Neural progenitor cell (in vitro differentiated cells): ENCODE results near the gene RELL2. TPM values are rescaled to one million over a fixed set of nuclear protein-coding genes. Genes with fewer than 3 reads are reported as not detected.

Source experiments
- DNase-seq: peaks from one replicate; pipeline ENCODE4 v3.0.0-alpha.2; 2016; ENCODE audit warnings: low spot score
- H2AFZ ChIP-seq: fragments of 200-600 bp; sonication (generic); replicated peaks from 2 replicates; pipeline ENCODE4 v1.6.1; 2016; ENCODE audit warnings: antibody characterized with exemption
- H3F3A ChIP-seq: fragments of 200-600 bp; sonication (generic); 2 replicates; pipeline ENCODE4 v1.6.1; 2016; ENCODE audit warnings: antibody characterized with exemption, low read depth
- H3K27ac ChIP-seq: fragments of 200-600 bp; sonication (generic); 2 replicates; pipeline ENCODE4 v1.5.1; 2016; ENCODE audit warnings: mild to moderate bottlenecking
- H3K27me3 ChIP-seq: fragments of 200-600 bp; sonication (generic); 2 replicates; pipeline ENCODE4 v1.6.1; 2016; ENCODE audit warnings: mild to moderate bottlenecking, moderate library complexity
- H3K36me3 ChIP-seq: fragments of 200-600 bp; sonication (generic); 2 replicates; pipeline ENCODE4 v1.5.1; 2016
- H3K4me1 ChIP-seq: fragments of 200-600 bp; sonication (generic); 2 replicates; pipeline ENCODE4 v1.6.1; 2016; ENCODE audit warnings: mixed run types
- H3K4me2 ChIP-seq: fragments of 200-600 bp; sonication (generic); 2 replicates; pipeline ENCODE4 v1.6.1; 2016
- H3K4me3 ChIP-seq: fragments of 200-600 bp; sonication (generic); 2 replicates; pipeline ENCODE4 v1.5.1; 2016
- H3K79me2 ChIP-seq: fragments of 200-600 bp; sonication (generic); 2 replicates; pipeline ENCODE4 v1.6.1; 2016; ENCODE audit warnings: low read depth
- H3K9ac ChIP-seq: fragments of 200-600 bp; sonication (generic); 2 replicates; pipeline ENCODE4 v1.6.1; 2016
- H3K9me3 ChIP-seq: fragments of 200-600 bp; sonication (generic); 2 replicates; pipeline ENCODE4 v1.5.1; 2016; ENCODE audit warnings: low read depth
- H4K20me1 ChIP-seq: fragments of 200-600 bp; sonication (generic); 2 replicates; pipeline ENCODE4 v1.6.1; 2016; ENCODE audit warnings: low read depth
- H3K27ac Mint-ChIP-seq: 3 replicates; pipeline ENCODE4 v1.8.0; 2021; ENCODE audit warnings: mixed read lengths
- H3K27me3 Mint-ChIP-seq: 2 replicates; pipeline ENCODE4 v1.8.0; 2022; ENCODE audit warnings: low read depth, mild to moderate bottlenecking, inconsistent platforms, moderate library complexity, mixed read lengths; ENCODE audit not compliant: insufficient read depth
- H3K36me3 Mint-ChIP-seq: 3 replicates; pipeline ENCODE4 v1.8.0; 2021; ENCODE audit warnings: mixed read lengths
- H3K4me1 Mint-ChIP-seq: 3 replicates; pipeline ENCODE4 v1.8.0; 2021; ENCODE audit warnings: mixed read lengths
- H3K4me3 Mint-ChIP-seq: 3 replicates; pipeline ENCODE4 v1.8.0; 2021; ENCODE audit warnings: mild to moderate bottlenecking, moderate library complexity, mixed read lengths
- H3K9me3 Mint-ChIP-seq: 3 replicates; pipeline ENCODE4 v1.8.0; 2020; ENCODE audit warnings: mixed read lengths
- CTCF ChIP-seq: fragments of 200-600 bp; sonication (generic); IDR thresholded peaks from 2 replicates; pipeline ENCODE4 v1.5.1; 2017; ENCODE audit warnings: antibody characterized with exemption, mild to moderate bottlenecking
- EZH2 ChIP-seq: fragments of 200-600 bp; sonication (generic); IDR thresholded peaks from 2 replicates; pipeline ENCODE4 v1.6.1; 2017; ENCODE audit warnings: antibody characterized with exemption, mild to moderate bottlenecking, moderate library complexity
- EZH2phosphoT487 ChIP-seq: fragments of 200-600 bp; sonication (generic); IDR thresholded peaks from 2 replicates; pipeline ENCODE4 v1.6.1; 2017; ENCODE audit warnings: antibody characterized with exemption
- total RNA-seq: library from RNA; depleted of rRNA; stranded (reverse); fragments of >200 nt; gene quantifications from 2 replicates; pipeline ENCODE4 v1.2.3, GENCODE V29; 2015; ENCODE audit warnings: low replicate concordance

Gene RELL2
- total RNA-seq, 1 donor from 2014 or later: 0.30 TPM

DNA sequence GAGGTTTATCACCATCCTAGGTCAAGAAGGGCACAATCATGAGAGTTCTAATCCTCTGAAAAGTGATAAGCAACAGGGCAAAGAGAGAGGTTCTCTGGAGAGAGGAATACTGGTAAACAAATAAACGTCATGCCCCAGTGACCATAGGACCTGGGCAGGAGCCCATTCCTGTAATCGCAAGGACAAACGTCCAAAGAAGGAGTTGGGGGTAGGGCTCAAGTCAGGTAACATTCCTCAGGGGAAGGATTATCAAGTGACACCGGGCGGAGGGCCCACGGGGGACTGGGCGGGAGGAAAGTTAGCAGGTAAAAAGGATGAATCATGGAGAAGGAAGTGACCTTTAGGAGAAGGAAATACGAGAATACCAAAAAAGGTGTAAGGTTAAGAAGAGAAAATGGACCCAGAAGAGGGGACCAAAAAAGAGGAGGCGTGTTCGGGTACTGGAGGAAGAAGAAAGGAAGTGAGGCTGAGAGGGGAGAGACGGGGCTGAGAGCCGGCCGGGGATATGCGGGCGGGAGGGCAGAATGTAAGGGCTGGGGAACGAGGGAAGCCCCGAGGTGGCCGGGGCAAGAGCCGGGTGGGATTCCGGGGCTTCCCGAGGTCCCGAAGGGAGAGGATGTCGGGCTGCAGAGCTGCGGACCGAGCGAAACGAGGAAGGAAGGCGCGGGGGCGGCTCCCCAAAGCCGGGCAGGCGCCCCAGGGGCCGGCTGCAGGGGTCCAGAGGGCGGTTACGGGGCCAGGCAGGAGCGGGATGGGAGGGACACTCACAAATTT, 18.6 kb upstream of the RELL2 start:
- H3K27me3 ChIP-seq: no peaks in the 10 kb centered on the region
- H3K27me3 Mint-ChIP-seq: peaks cover 5% of the 10 kb centered on the region
- peaks cover 22% of the 10 kb centered on the region for H3K36me3 Mint-ChIP-seq
- H3K4me3 ChIP-seq: peak overlapping the region; percentile 99
- H3K4me1 ChIP-seq: peaks cover 35% of the 10 kb centered on the region
- H3K4me1 Mint-ChIP-seq: peaks cover 30% of the 10 kb centered on the region
- no peak overlapping the region for H3K27ac Mint-ChIP-seq
- H3F3A ChIP-seq: peaks cover 34% of the 10 kb centered on the region
- DNase-seq: peak; percentile 73
- peak overlapping the region; percentile 73 for H3K9ac ChIP-seq
- H3K9me3 ChIP-seq: no peaks in the 10 kb centered on the region
- peak overlapping the region; percentile 75 for H2AFZ ChIP-seq
- H4K20me1 ChIP-seq: peaks cover 8% of the 10 kb centered on the region
- peak overlapping the region; percentile 94 for H3K4me2 ChIP-seq
- TF ChIP-seq EZH2 (no peak), CTCF (no peak), EZH2phosphoT487 (no peak)
- H3K9me3 Mint-ChIP-seq: no peaks in the 10 kb centered on the region
- peak overlapping the region; percentile 60 for H3K27ac ChIP-seq
- H3K36me3 ChIP-seq: no peaks in the 10 kb centered on the region
- H3K79me2 ChIP-seq: peaks cover 53% of the 10 kb centered on the region
- H3K4me3 Mint-ChIP-seq: peak overlapping the region; percentile 92

- peaks cover 27% of the 10 kb centered on the region for H3K4me1 ChIP-seq
- H3K9ac ChIP-seq: peak within 1 kb of the TSS; percentile 73
- no peaks in the 10 kb centered on the region for H3K9me3 Mint-ChIP-seq
- peak within 1 kb of the TSS; percentile 92 for H3K4me3 Mint-ChIP-seq
- H3F3A ChIP-seq: peaks cover 31% of the 10 kb centered on the region
- H3K4me1 Mint-ChIP-seq: peaks cover 23% of the 10 kb centered on the region
- H3K79me2 ChIP-seq: peaks cover 45% of the 10 kb centered on the region
- no peaks in the 10 kb centered on the region for H3K27me3 ChIP-seq
- H3K27me3 Mint-ChIP-seq: peaks cover 5% of the 10 kb centered on the region
- peak within 1 kb of the TSS; percentile 99 for H3K4me3 ChIP-seq
- no peak within 1 kb of the TSS for H3K27ac Mint-ChIP-seq
- H3K27ac ChIP-seq: peak within 1 kb of the TSS; percentile 60
- peak; percentile 99 for DNase-seq
- H3K4me2 ChIP-seq: peak within 1 kb of the TSS; percentile 94
- peaks cover 27% of the 10 kb centered on the region for H3K36me3 Mint-ChIP-seq
- peak within 1 kb of the TSS; percentile 75 for H2AFZ ChIP-seq
- TF ChIP-seq EZH2phosphoT487 (no peak), EZH2 (no peak), CTCF (peak; percentile 97)
- no peaks in the 10 kb centered on the region for H3K9me3 ChIP-seq
- H4K20me1 ChIP-seq: peaks cover 9% of the 10 kb centered on the region
- no peaks in the 10 kb centered on the region for H3K36me3 ChIP-seq
Observed at GRCh38 chr5:141618804-141619554, 17.8 kb upstream of the RELL2 start, which contains the start of gene DIAPH1. DIAPH1 (minus strand) TSS chr5:141619000; CDS start chr5:141618914, 86 bp downstream.

DNA sequence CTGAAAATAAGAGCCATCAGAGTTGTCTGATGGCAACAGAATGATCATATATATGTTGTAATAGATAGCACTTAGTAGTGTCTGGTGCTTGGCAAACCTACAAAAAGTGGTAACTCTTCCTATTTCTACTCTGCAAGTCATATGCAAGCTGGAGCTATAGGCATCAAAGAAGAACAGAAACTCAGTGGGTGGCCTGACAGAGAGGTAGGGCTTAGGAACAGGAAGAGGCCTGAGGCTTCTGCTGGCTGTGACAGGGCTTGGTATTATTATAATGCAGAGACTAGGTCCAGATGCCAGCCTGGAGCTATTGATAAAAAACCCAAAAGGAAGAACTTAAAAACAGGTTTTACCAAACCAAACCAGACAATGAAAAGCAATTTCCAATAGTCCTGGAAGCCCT, 13.6 kb upstream of the RELL2 start:
- no peak overlapping the region for H3K9ac ChIP-seq
- Mint-ChIP-seq H3K36me3 (peaks cover 40% of the 10 kb centered on the region), H3K4me3 (no peak overlapping the region), H3K27ac (no peak overlapping the region), H3K9me3 (no peaks in the 10 kb centered on the region), H3K27me3 (no peaks in the 10 kb centered on the region), H3K4me1 (no peaks in the 10 kb centered on the region)
- peak; percentile 20 for DNase-seq
- H3F3A ChIP-seq: peaks cover 19% of the 10 kb centered on the region
- no peaks in the 10 kb centered on the region for H3K4me1 ChIP-seq
- no peak overlapping the region for H3K27ac ChIP-seq
- no peaks in the 10 kb centered on the region for H3K9me3 ChIP-seq
- peaks cover 3% of the 10 kb centered on the region for H3K36me3 ChIP-seq
- peaks cover 3% of the 10 kb centered on the region for H3K79me2 ChIP-seq
- no peaks in the 10 kb centered on the region for H3K27me3 ChIP-seq
- H2AFZ ChIP-seq: no peak overlapping the region
- TF ChIP-seq EZH2phosphoT487 (no peak), EZH2 (no peak), CTCF (no peak)
- no peak overlapping the region for H3K4me2 ChIP-seq
- no peak overlapping the region for H3K4me3 ChIP-seq
- H4K20me1 ChIP-seq: peaks cover 4% of the 10 kb centered on the region
